ENCODE measurements around the gene SMIM1. TPM values are rescaled to one million over a fixed set of nuclear protein-coding genes. Genes with fewer than 3 reads are reported as not detected.

SMIM1 gene
- total and polyA plus RNA-seq, 9 of the 15 experiments (the other 6 are each of a cell fraction or from before 2014, with no cell fraction given), result 2.3 to 125 (median 24.3) TPM

GRCh38 chr1:3796215-3797061 lies 23.9 kb downstream of the SMIM1 start, which contains the start of gene LRRC47 (continued):
- TF ChIP-seq PBX2 (CRISPR knock-in tag; IDR thresholded peaks at IDR 0.05; ENCODE audit: low read depth), result no peak
- peak; percentile 79 for TF ChIP-seq PBX2 (tag; conservative IDR thresholded peaks at IDR 0.05; ENCODE audit: low read depth)
- TF ChIP-seq ZNF253 (CRISPR knock-in tag; conservative IDR thresholded peaks at IDR 0.05), result no peak
- TF ChIP-seq HINFP (tag; conservative IDR thresholded peaks at IDR 0.05; ENCODE audit: low read depth), result no peak
- 0 out of 2 replicates have a peak, but pooled peaks have one; percentile 20 for TF ChIP-seq BCOR (IDR thresholded peaks at IDR 0.05)
- TF ChIP-seq JUND (IDR thresholded peaks at IDR 0.05; ENCODE audit: borderline replicate concordance, low read depth, low read length), result peak; percentile 80
- TF ChIP-seq JUND (tag; IDR thresholded peaks at IDR 0.05; ENCODE audit: borderline replicate concordance, low read depth, low read length), result no peak; the same call in 2 of the 3 replicates
- no peak for TF ChIP-seq MECOM (CRISPR knock-in tag; IDR thresholded peaks at IDR 0.05)
- TF ChIP-seq PHTF2 (CRISPR knock-in tag; IDR thresholded peaks at IDR 0.05), result no peak
- no peak for TF ChIP-seq TSC22D4 (tag; IDR thresholded peaks at IDR 0.05)
- TF ChIP-seq SIRT6 (IDR thresholded peaks at IDR 0.05; ENCODE audit: low read depth, low read length), result no peak
- no peak for TF ChIP-seq RBM17 (IDR thresholded peaks at IDR 0.05; ENCODE audit: borderline replicate concordance, low read depth, low read length)
- TF ChIP-seq TAF1 (IDR thresholded peaks at IDR 0.05; ENCODE audit: control insufficient read depth, extremely low read depth, insufficient read depth, low read length, severe bottlenecking), result peak; percentile 84
- peak; percentile 98 for TF ChIP-seq THAP12 (CRISPR knock-in tag; IDR thresholded peaks at IDR 0.05)
- TF ChIP-seq ZBTB12 (CRISPR knock-in tag; IDR thresholded peaks at IDR 0.05), result peak; percentile 67
- no peak for TF ChIP-seq PTBP1 (IDR thresholded peaks at IDR 0.05; ENCODE audit: low read depth, low read length)
- no peak for TF ChIP-seq SRSF1 (IDR thresholded peaks at IDR 0.05; ENCODE audit: low read depth, low read length)
- no peak for TF ChIP-seq PRPF4 (IDR thresholded peaks at IDR 0.05; ENCODE audit: insufficient read depth, low read depth, low read length, poor library complexity, severe bottlenecking)
- TF ChIP-seq THRAP3 (IDR thresholded peaks at IDR 0.05; ENCODE audit: borderline replicate concordance), result no peak
- no peak for TF ChIP-seq TAF15 (IDR thresholded peaks at IDR 0.05; ENCODE audit: low read depth, low read length)
